HT-29 (cell line): ENCODE results near the gene MT1G. TPM values are rescaled to one million over a fixed set of nuclear protein-coding genes. Genes with fewer than 3 reads are reported as not detected.
A peak's percentile ranks its signal among the peaks of the same experiment; 100 is the strongest.
"Not testable (repeated sequence)": the region's sequence is repeated elsewhere in the genome, so short reads cannot be mapped to it uniquely, and the experiment has no call there.

Experiments used
- DNase-seq: peaks from one replicate; pipeline ENCODE4 v3.0.0-alpha.2; 2015; ENCODE audit warnings: low spot score
- total RNA-seq: library from RNA; depleted of rRNA; stranded (reverse); fragments of >200 nt; shearing (Covaris generic); gene quantifications from 2 replicates; pipeline ENCODE4 v1.2.3, GENCODE V29; 2014

The MT1G gene
- total RNA-seq, 1 experiment from 2014 or later, result 1.5 TPM

GRCh38 chr16:56684926-56685590 lies 17.2 kb upstream of the MT1G start:
- DNase-seq, result no peak

GRCh38 chr16:56684256-56684925 lies 16.5 kb upstream of the MT1G start:
- no peak for DNase-seq

- DNase-seq, result no peak
Observed at GRCh38 chr16:56683424-56684172, 15.7 kb upstream of the MT1G start.

- DNase-seq, result no peak
Observed at GRCh38 chr16:56682703-56683397, 15.0 kb upstream of the MT1G start.

GRCh38 chr16:56681939-56682702 lies 14.3 kb upstream of the MT1G start, which contains the start of gene MT1X:
TSS of gene MT1X (plus strand) at chr16:56682470. CDS start at chr16:56682541, 71 bp downstream.
- DNase-seq, result peak; percentile 90

GRCh38 chr16:56679818-56680217 lies 12.0 kb upstream of the MT1G start:
- DNase-seq, result no peak

GRCh38 chr16:56679078-56679730 lies 11.3 kb upstream of the MT1G start:
- no peak for DNase-seq

- DNase-seq, result no peak
Observed at GRCh38 chr16:56677474-56677873, 9.6 kb upstream of the MT1G start.

GRCh38 chr16:56675685-56676210 lies 7.9 kb upstream of the MT1G start:
- DNase-seq, result no peak

- not testable (repeated sequence) for DNase-seq
Observed at GRCh38 chr16:56674570-56674969, 6.7 kb upstream of the MT1G start.

- peak; percentile 55 for DNase-seq
Observed at GRCh38 chr16:56673921-56674320, 6.1 kb upstream of the MT1G start.

- DNase-seq, result no peak
Observed at GRCh38 chr16:56672761-56673536, 5.1 kb upstream of the MT1G start.

- not testable (repeated sequence) for DNase-seq
Observed at GRCh38 chr16:56672171-56672570, 4.3 kb upstream of the MT1G start.

- not testable (repeated sequence) for DNase-seq
Observed at GRCh38 chr16:56671691-56672090, 3.8 kb upstream of the MT1G start.

- no peak for DNase-seq
Observed at GRCh38 chr16:56670620-56670934, 2.7 kb upstream of the MT1G start.

- DNase-seq, result no peak
Observed at GRCh38 chr16:56669840-56670619, 2.2 kb upstream of the MT1G start.

GRCh38 chr16:56669005-56669839 lies 1.4 kb upstream of the MT1G start, which contains the start of gene MT1H:
TSS of gene MT1H (plus strand) at chr16:56669814. CDS start at chr16:56669885, 71 bp downstream.
- no peak for DNase-seq
